ENCODE data around the gene ZNF276.

ZNF276 gene

DNA sequence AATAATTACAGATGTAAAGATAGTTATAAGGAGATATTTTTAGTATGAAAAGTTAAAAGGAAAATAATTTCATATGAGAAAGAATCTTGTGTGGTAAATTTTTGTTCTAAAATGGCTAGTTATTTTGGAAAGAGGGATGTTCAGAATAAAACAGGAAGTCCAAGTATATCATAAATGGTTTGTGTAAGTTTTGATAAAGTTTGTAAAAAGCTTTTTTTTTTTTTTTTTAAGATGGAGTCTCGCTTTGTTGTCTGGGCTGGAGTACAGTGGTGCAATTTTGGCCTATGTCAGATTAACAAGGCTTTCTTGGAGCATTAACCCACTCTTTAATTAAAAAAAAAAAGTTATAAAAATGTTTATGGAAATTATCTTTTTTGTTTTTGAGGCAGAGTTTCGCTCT lies 43.1 kb upstream of the ZNF276 start:
- Histone ChIP-seq H3K4me1 (ENCODE audit: low read length) (no peaks in the 10 kb centered on the region), H3K79me2 (ENCODE audit: low read length) (no peaks in the 10 kb centered on the region), H3K4me3 (ENCODE audit: low read length) (no peak overlapping the region), H3K27ac (ENCODE audit: low read length) (no peak overlapping the region), H3K9ac (ENCODE audit: low read length) (no peak overlapping the region), H3K4me2 (ENCODE audit: low read depth, low read length) (no peak overlapping the region), H3K36me3 (replicated peaks; ENCODE audit: insufficient read depth, low read length) (no peaks in the 10 kb centered on the region), H3K9me3 (replicated peaks; ENCODE audit: insufficient read depth, low read length) (no peaks in the 10 kb centered on the region), H3F3A (ENCODE audit: insufficient read depth, low read length) (no peaks in the 10 kb centered on the region), H3K27me3 (replicated peaks; ENCODE audit: insufficient read depth, low read length) (no peaks in the 10 kb centered on the region), H2AFZ (ENCODE audit: low read length) (no peak overlapping the region), H3K9me2 (replicated peaks; ENCODE audit: insufficient read depth, low read length) (no peaks in the 10 kb centered on the region), H4K20me1 (ENCODE audit: insufficient read depth, low read length) (no peaks in the 10 kb centered on the region)
- DNase-seq, result no peak
- no peak for TF ChIP-seq EZH2phosphoT487 (IDR thresholded peaks at IDR 0.05; ENCODE audit: low read length)
- no peak for TF ChIP-seq EZH2 (optimal IDR thresholded peaks at IDR 0.05; ENCODE audit: low read depth, low read length)
- TF ChIP-seq, protein P1, sequence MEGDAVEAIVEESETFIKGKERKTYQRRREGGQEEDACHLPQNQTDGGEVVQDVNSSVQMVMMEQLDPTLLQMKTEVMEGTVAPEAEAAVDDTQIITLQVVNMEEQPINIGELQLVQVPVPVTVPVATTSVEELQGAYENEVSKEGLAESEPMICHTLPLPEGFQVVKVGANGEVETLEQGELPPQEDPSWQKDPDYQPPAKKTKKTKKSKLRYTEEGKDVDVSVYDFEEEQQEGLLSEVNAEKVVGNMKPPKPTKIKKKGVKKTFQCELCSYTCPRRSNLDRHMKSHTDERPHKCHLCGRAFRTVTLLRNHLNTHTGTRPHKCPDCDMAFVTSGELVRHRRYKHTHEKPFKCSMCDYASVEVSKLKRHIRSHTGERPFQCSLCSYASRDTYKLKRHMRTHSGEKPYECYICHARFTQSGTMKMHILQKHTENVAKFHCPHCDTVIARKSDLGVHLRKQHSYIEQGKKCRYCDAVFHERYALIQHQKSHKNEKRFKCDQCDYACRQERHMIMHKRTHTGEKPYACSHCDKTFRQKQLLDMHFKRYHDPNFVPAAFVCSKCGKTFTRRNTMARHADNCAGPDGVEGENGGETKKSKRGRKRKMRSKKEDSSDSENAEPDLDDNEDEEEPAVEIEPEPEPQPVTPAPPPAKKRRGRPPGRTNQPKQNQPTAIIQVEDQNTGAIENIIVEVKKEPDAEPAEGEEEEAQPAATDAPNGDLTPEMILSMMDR (IDR thresholded peaks at IDR 0.05; ENCODE audit: low read length), result no peak

DNA sequence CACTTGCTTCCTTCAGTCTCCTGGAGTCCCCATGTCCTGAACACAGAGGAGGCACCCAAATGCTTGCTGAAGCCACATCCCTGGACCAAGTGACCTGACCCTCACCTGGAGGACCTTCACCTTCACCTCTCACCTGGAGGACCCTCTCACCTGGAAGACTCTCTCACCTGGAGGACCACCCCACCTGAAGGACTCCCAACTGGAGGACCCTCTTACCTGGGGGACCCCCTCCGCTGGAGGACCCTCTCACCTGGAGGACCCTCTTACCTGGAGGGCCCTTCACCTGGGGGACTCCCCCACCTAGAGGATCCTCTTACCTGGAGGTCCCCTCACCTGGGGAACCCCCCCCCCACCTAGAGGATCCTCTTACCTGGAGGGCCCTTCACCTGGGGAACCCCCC lies 35.4 kb upstream of the ZNF276 start:
- H3K9me3 ChIP-seq (replicated peaks; ENCODE audit: insufficient read depth, low read length), result no peaks in the 10 kb centered on the region
- no peak overlapping the region for H3K27ac ChIP-seq (ENCODE audit: low read length)
- no peak overlapping the region for H3K4me2 ChIP-seq (ENCODE audit: low read depth, low read length)
- H3K79me2 ChIP-seq (ENCODE audit: low read length), result peaks cover 4% of the 10 kb centered on the region
- H4K20me1 ChIP-seq (ENCODE audit: insufficient read depth, low read length), result no peaks in the 10 kb centered on the region
- H3K27me3 ChIP-seq (replicated peaks; ENCODE audit: insufficient read depth, low read length), result no peaks in the 10 kb centered on the region
- no peak overlapping the region for H2AFZ ChIP-seq (ENCODE audit: low read length)
- no peaks in the 10 kb centered on the region for H3F3A ChIP-seq (ENCODE audit: insufficient read depth, low read length)
- H3K9me2 ChIP-seq (replicated peaks; ENCODE audit: insufficient read depth, low read length), result no peaks in the 10 kb centered on the region
- H3K36me3 ChIP-seq (replicated peaks; ENCODE audit: insufficient read depth, low read length), result no peaks in the 10 kb centered on the region
- TF ChIP-seq EZH2 (optimal IDR thresholded peaks at IDR 0.05; ENCODE audit: low read depth, low read length), result no peak
- TF ChIP-seq, protein P1 (IDR thresholded peaks at IDR 0.05; ENCODE audit: low read length), result no peak
- TF ChIP-seq EZH2phosphoT487 (IDR thresholded peaks at IDR 0.05; ENCODE audit: low read length), result no peak
- DNase-seq, result no peak
- no peaks in the 10 kb centered on the region for H3K4me1 ChIP-seq (ENCODE audit: low read length)
- no peak overlapping the region for H3K9ac ChIP-seq (ENCODE audit: low read length)
- H3K4me3 ChIP-seq (ENCODE audit: low read length), result no peak overlapping the region

DNA sequence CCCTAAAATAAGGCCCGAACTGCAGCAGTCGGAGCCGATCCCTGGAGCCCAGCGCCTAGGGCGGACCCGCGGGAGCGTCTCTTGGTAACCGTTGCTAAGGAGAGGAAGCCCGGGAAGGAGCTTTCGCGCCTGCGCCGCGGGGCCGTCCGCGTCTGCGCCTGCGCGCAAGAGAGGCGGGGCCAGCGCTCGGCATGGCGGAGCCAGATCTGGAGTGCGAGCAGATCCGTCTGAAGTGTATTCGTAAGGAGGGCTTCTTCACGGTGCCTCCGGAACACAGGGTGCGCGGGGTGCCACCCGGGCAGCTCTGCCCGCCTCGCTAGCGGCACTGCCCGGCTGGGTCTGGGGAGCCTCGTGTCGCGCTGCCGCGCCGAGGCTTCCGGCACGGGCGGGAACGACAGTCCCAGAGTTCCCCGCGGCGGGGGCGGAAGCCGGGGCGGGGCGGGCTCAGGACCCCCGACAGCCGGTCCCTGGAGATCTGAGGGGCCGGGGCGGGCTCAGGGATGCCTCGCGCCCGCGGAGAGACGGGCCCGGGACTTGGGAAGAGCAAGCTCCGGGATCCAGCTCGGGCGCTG lies 34.7 kb upstream of the ZNF276 start, which contains the start of gene CDK10:
Gene CDK10 (plus strand): TSS at position 170 of the 572 bp plus-strand sequence. CDS start 22 bp downstream, at position 192.
- Histone ChIP-seq H3K4me2 (ENCODE audit: low read depth, low read length) (peak within 1 kb of the TSS; percentile 68), H3F3A (ENCODE audit: insufficient read depth, low read length) (no peaks in the 10 kb centered on the region), H2AFZ (ENCODE audit: low read length) (peak within 1 kb of the TSS; percentile 75), H3K9me2 (replicated peaks; ENCODE audit: insufficient read depth, low read length) (no peaks in the 10 kb centered on the region), H3K27ac (ENCODE audit: low read length) (peak within 1 kb of the TSS; percentile 72), H3K4me3 (ENCODE audit: low read length) (peak within 1 kb of the TSS; percentile 75), H3K27me3 (replicated peaks; ENCODE audit: insufficient read depth, low read length) (no peaks in the 10 kb centered on the region), H3K79me2 (ENCODE audit: low read length) (peaks cover 4% of the 10 kb centered on the region), H3K9me3 (replicated peaks; ENCODE audit: insufficient read depth, low read length) (no peaks in the 10 kb centered on the region), H3K36me3 (replicated peaks; ENCODE audit: insufficient read depth, low read length) (no peaks in the 10 kb centered on the region), H3K9ac (ENCODE audit: low read length) (peak within 1 kb of the TSS; percentile 83), H4K20me1 (ENCODE audit: insufficient read depth, low read length) (no peaks in the 10 kb centered on the region), H3K4me1 (ENCODE audit: low read length) (no peaks in the 10 kb centered on the region)
- peak; percentile 74 for DNase-seq
- TF ChIP-seq, protein P1 (IDR thresholded peaks at IDR 0.05; ENCODE audit: low read length), result no peak
- TF ChIP-seq EZH2 (optimal IDR thresholded peaks at IDR 0.05; ENCODE audit: low read depth, low read length) (no peak), EZH2phosphoT487 (IDR thresholded peaks at IDR 0.05; ENCODE audit: low read length) (no peak)
